Uterus (tissue), 2 donors: ENCODE measurements around the gene NMD3.

Experiments
- CTCF ChIP-seq, 4 experiments: fragments of 200-600 bp in 2 of 4; fragments of 450-650 bp in 2 of 4; sonication (generic) in 2 of 4; IDR thresholded peaks; one replicate each; pipeline ENCODE4 v1.5.1; 2016 to 2019; ENCODE audit warnings: antibody characterized with exemption in 4 of 4, mild to moderate bottlenecking in 2 of 4, moderate library complexity in 1 of 4
- POLR2A ChIP-seq, 2 donors: fragments of 450-650 bp; IDR thresholded peaks; one replicate each; pipeline ENCODE4 v1.6.1; 2016; ENCODE audit warnings: antibody characterized with exemption in 2 of 2, mild to moderate bottlenecking in 1 of 2, moderate library complexity in 1 of 2

- TF ChIP-seq CTCF (IDR thresholded peaks at IDR 0.05) (no peak), POLR2A (IDR thresholded peaks at IDR 0.05) (no peak)
These were observed 45.6 kb upstream of the NMD3 start for GRCh38 chr3:161175506-161175905.
